HG03159 (cell line): ENCODE results near the gene IPO11.

ENCODE experiments used
- ATAC-seq: cut with Tn5 transposase; IDR thresholded peaks from one replicate; pipeline ENCODE4 v1.9.1; 2021; ENCODE audit warnings: mild to moderate bottlenecking, moderate library complexity; ENCODE audit not compliant: unreplicated experiment

The IPO11 gene

DNA sequence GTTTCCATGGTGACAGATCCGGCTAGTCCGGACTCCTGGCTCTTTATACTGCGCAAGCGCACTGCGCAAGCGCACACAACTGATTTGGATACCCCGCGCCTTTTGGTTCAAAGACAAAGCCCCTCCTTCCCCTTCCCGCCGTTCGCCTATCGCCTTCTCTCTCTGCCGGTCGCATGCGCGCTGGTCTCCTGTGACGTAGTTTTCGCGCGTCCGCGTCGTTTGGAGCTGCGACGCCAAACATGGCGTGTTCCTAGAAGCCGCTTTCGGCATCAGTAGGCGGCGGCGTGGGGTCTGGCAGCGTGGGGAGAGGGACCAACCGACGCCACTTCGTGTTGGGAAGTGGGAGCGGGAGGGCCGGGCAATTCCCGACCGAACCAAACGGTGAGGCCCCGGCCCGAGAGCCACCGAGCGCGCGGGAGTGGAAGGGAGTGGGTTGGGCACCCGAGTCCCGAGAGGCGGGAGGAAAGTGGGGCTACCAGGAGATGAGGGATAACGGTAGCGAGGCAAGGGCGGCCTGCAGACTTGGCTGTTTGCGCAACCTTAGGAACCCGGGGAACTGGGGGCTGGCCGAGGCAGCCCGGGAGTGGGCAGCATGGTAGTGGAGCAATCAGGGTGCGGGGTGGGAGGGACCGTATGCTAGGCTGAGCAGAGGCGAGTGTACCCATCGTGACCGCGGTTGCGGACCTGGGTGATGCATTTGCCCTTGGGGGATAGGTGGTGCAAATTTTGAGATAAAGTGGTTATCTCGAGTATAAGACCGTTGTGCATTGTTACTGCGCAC, at the start of gene IPO11:
TSS of gene IPO11 (plus strand) at position 215 of the 781 bp plus-strand sequence. CDS start 24,517 bp downstream, outside the sequence.
- ATAC-seq: peak; percentile 92

DNA sequence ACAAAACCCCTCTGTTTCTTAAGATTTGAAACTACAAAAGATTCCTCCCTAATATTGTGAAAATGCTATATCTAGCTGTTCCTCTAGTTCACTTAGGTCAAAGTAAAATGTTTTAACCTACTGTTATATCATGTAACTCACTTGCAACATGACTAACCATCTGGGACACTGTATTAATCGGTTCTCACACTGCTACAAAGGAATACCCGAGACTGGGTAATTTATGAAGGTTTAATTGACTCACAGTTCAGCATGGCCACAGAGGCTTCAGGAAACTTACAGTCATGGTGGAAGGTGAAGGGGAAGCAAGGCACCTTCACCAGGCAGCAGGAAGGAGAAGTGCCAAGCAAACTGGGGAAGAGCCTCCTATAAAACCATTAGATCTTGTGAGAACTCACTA, 43.5 kb upstream of the IPO11 start:
- no peak for ATAC-seq

DNA sequence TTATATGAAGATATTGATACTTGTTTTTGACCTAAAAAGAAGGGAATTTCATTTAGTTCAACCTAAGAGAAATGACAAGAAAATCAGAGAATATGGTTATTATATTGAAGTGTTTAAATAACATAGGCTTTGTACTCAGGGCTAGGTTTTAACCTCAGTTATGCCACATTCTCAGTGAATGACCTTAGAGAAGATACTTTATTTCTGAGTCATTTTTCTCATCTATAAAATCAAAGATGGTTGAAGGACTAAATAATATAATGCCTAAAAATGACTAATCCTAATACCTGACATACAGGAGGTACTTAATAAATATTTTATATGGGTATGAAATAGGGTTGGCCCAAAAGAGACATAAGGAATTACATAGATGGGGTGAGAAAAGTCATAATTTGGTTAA, 41.2 kb upstream of the IPO11 start:
- no peak for ATAC-seq

DNA sequence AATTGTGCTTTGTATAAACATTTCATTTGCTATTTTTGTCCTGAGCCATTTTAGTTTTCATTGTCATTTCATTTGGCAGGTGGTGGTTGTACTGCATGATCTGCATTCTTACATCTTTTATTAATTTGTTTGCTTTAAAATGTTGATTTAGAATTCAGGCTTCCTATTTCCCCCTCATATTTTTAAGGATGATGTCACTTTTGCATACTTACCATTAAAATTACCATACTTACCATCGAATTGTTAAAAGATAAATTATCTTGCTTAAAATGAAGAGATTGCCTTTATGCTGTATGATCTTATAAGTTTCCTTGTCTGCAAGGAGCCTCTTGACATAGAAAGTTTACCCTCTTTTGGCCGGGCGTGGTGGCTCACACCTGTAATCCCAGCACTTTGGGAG, 40.0 kb upstream of the IPO11 start:
- ATAC-seq: no peak

- ATAC-seq: no peak
These were observed 39.2 kb upstream of the IPO11 start for GRCh38 chr5:62373382-62373781.

- no peak for ATAC-seq
These were observed 38.5 kb upstream of the IPO11 start for GRCh38 chr5:62374090-62374489.

DNA sequence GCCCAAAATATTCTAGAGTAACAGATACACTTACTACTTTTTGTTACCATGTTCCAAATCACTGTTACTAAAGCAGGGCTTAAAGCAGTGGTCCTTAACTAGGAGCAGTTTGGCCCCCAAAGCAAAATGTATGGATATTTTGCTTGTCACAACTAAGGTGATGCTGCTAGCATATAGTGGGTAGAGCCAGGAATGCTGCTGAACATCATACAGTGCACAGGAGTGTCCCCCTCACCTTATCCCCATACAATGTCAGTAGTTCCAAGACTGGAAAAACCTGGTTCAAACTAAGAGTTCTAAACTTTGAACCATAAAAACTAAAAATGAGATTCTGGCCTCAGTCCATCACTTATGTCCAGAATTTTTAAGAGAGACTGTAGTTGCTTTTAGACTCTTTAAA, 36.9 kb upstream of the IPO11 start:
- no peak for ATAC-seq

- ATAC-seq: no peak
These were observed 36.5 kb upstream of the IPO11 start for GRCh38 chr5:62376064-62376463.

DNA sequence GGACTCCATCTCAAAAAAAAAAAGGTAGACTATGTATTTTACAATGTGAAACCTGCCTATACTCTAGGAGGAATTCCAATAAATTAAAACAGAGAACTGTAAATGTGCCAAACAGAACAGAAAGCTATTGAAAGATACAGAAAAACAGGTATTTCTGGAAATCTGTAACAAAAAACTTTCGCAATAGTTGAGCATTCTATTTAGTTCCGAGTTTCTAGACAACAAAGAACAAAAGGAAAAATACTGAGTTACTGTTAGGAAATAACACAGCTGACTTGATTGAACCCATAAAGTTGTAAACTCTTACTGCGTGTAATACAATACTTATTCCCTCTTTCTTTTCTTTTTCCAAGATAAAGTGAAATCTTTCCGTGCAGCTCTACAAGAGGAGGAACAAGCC, 27.4 kb upstream of the IPO11 start:
- no peak for ATAC-seq

DNA sequence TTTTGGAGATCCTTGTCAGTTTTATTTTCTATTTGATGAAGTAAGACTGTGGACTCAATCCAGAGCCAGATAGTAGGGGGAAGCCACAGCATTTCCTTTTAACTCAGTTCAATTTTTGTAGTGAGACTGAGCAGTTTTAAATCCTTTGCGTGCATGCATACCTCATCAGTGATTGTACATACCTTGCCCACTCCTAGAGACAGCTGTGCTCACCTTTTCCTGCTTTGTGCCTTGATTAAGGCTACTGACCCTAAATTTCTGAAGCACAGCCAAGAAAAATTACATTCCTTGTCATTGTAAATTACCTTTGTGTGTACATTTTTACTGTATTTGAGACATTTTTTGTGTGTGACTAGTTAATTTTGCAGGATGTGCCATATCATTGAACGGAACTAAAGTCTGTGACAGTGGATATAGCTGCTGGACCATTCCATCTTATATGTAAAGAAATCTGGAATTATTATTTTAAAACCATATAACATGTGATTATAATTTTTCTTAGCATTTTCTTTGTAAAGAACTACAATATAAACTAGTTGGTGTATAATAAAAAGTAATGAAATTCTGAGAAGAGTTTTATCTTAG, 26.7 kb upstream of the IPO11 start:
- no peak for ATAC-seq

DNA sequence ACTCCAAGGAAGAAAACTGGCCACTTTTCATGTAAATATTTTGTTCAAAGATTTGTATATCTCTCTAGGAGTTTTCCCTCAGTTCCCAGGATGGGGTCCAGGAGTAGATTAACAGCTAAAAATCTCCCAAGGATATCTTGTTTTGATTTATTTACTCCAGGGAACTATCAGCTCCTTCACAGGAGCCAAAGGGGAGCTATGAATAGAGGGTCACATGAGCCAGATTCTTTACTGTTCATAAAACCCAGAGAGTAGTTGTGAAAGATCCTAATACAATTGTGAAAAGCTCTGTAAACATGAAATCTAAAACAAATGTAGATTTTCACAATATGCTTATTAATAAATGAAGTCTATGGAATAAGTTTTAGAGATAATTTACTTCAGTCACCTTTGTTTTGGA, 25.7 kb upstream of the IPO11 start:
- no peak for ATAC-seq

DNA sequence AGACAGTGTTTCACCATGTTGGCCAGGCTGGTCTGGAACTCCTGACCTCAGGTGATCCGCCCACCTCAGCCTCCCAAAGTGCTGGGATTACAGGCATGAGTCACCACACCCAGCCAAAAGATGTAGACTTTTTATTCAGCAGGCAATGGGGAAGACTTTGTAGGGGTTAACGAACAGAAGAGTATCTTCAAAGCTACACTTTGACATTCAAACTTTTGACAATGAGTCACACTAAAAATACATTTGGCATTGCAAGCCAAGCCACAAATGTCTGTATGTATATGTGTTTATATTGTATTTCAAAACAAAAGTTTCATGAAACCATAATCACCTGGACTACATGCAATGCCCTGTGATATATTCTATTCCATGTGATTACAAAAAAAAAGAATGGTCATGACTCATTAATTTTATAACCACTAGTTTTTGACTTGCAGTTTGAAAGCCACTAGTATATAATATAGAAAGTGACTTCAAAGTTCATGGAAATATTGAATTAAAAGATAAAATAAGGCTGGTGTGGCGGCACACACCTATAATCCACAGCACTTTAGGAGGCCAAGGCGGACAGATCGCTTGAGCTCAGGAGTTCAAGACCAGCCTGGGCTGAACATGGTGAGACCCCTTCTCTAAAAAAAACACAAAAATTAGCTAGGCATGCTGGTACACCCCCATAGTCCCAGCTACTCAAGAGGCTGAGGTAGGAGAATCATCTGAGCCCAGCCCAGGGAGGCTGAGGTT, 17.2 kb upstream of the IPO11 start:
- no peak for ATAC-seq

- peak; percentile 97 for ATAC-seq
These were observed 8.9 kb upstream of the IPO11 start, which contains the start of gene DIMT1 for GRCh38 chr5:62403411-62404250. Gene DIMT1 (minus strand): TSS chr5:62403905. CDS start chr5:62403772, 133 bp downstream.

GRCh38 chr5:62413711-62414110, 1.1 kb downstream of the IPO11 start:
- no peak for ATAC-seq

- no peak for ATAC-seq
These were observed 6.0 kb downstream of the IPO11 start for GRCh38 chr5:62418462-62419076.

DNA sequence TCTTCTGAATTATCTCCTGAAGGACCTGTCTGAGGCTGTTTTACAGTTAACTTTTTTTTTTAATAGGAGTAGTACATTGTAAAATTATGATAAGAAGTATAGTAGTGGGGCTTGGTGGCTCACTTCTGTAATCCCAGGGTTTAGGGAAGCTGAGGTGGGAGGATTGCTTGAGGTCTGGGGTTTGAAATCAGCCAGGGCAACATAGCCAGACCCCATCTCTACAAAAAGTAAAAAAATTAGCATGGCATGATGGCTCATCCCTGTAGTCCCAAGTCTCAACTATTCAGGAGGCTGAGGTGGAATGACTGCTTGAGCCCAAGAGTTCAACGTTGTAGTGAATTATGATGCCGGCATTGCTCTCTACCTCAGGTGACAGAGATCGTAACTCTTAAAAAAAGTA, 7.0 kb downstream of the IPO11 start:
- no peak for ATAC-seq

DNA sequence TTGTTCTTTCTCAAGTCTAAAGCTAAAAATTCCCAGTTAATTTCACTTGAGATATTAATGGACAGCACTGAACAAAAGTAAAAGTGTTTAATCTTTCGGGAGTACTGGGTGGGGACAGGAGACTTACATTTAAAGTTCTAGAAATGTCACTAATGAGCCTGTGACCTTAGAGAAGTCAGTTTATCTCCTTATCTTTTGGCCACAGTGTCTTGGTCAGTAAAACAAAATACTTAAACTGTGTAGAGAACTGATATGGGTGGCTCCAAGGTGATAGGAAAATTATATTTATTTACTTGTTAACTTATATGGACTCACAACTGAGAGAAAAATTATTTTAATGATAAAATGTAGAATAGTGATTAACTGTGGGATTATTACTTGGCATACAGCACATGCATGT, 8.9 kb downstream of the IPO11 start:
- no peak for ATAC-seq

GRCh38 chr5:62424763-62425162, 12.2 kb downstream of the IPO11 start:
- ATAC-seq: no peak

DNA sequence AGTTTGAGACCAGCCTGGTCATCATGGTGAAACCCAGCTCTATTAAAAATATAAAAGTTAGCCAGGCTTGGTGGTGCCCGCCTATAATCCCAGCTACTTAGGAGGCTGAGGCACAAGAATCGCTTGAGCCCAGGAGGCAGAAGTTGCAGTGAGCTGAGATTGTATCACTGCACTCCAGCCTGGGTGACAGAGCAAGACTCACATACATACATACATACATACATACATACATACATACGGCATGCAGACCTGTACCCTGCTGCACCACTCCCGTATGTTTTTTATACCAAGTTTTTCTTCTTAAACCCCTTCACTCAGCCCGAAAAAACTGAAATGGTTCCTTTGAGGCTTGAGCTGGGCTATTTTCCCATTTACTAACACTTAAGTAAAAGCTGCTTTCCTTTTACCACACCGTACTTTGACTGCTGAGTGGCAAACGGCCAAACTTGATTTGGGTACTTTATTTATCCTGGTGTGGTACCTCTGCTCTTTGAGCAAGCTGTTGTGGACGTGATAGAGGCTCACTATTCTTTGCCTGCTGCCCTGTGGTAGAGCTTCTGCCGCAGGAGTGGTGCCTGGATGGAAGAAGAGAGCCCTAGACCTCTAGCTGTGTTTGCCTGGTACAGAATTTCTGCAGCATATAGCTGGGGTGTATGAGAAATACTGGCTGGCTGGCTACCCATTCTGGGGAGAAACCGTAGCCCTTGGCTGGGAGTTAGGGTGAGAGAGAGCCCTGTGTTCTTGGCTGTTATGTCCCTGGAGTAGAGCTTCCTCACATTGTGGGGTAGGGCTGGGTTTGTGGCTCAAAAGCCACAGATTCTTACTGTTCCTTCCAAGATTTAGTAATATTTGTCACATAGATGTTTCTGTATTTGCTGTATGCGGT, 19.4 kb downstream of the IPO11 start:
- ATAC-seq: no peak
